ENCODE results near the gene TBX10. TPM values are rescaled to one million over a fixed set of nuclear protein-coding genes. Genes with fewer than 3 reads are reported as not detected.

Gene TBX10
- total RNA-seq, 1 experiment from 2014 or later, result not detected

Other genes with a start within 250 kb of the TBX10 start
- gene RAD9A, start 247.8 kb downstream of the TBX10 start, total RNA-seq (2014; rRNA removed; shearing (Covaris generic)), result 13.8 and 25.1 TPM in 2 replicates
- gene PPP1CA, start 237.9 kb downstream of the TBX10 start, total RNA-seq (2014; rRNA removed; shearing (Covaris generic)), result 668 and 731 TPM in 2 replicates
- not detected in 2 replicates for gene TBC1D10C, start 235.7 kb downstream of the TBX10 start, total RNA-seq (2014; rRNA removed; shearing (Covaris generic))
- gene CARNS1, start 224.1 kb downstream of the TBX10 start, total RNA-seq (2014; rRNA removed; shearing (Covaris generic)), result not detected in 2 replicates
- 166 and 177 TPM in 2 replicates for gene RPS6KB2, start 211.3 kb downstream of the TBX10 start, total RNA-seq (2014; rRNA removed; shearing (Covaris generic))
- 0.37 TPM in 1 of 2 replicates, not detected in the other for gene PTPRCAP, start 202.1 kb downstream of the TBX10 start, total RNA-seq (2014; rRNA removed; shearing (Covaris generic))
- gene CORO1B, start 196.3 kb downstream of the TBX10 start, total RNA-seq (2014; rRNA removed; shearing (Covaris generic)), result 123 and 181 TPM in 2 replicates
- not detected in 2 replicates for gene GPR152, start 187.0 kb downstream of the TBX10 start, total RNA-seq (2014; rRNA removed; shearing (Covaris generic))
- not detected in 2 replicates for gene CABP4, start 184.4 kb downstream of the TBX10 start, total RNA-seq (2014; rRNA removed; shearing (Covaris generic))
- 61.1 and 105 TPM in 2 replicates for gene TMEM134, start 170.5 kb downstream of the TBX10 start, total RNA-seq (2014; rRNA removed; shearing (Covaris generic))
- 184 and 185 TPM in 2 replicates for gene AIP, start 156.7 kb downstream of the TBX10 start, total RNA-seq (2014; rRNA removed; shearing (Covaris generic))
- gene PITPNM1, start 134.4 kb downstream of the TBX10 start, total RNA-seq (2014; rRNA removed; shearing (Covaris generic)), result 11.5 and 18.7 TPM in 2 replicates
- 61.9 and 82.4 TPM in 2 replicates for gene CDK2AP2, start 131.6 kb downstream of the TBX10 start, total RNA-seq (2014; rRNA removed; shearing (Covaris generic))
- not detected in 2 replicates for gene CABP2, start 116.3 kb downstream of the TBX10 start, total RNA-seq (2014; rRNA removed; shearing (Covaris generic))
- gene GSTP1, start 56.0 kb downstream of the TBX10 start, total RNA-seq (2014; rRNA removed; shearing (Covaris generic)), result 2,425 and 2,720 TPM in 2 replicates
- gene NDUFV1, start 32.8 kb downstream of the TBX10 start, total RNA-seq (2014; rRNA removed; shearing (Covaris generic)), result 308 and 343 TPM in 2 replicates
- 7.4 and 14.0 TPM in 2 replicates for gene NUDT8, start 9.8 kb downstream of the TBX10 start, total RNA-seq (2014; rRNA removed; shearing (Covaris generic))
- not detected in 2 replicates for gene ACY3, start 11.0 kb upstream of the TBX10 start, total RNA-seq (2014; rRNA removed; shearing (Covaris generic))
- gene ALDH3B2, start 34.9 kb upstream of the TBX10 start, total RNA-seq (2014; rRNA removed; shearing (Covaris generic)), result not detected in 2 replicates

Measured in SJSA1 (cell line).